ENCODE results near the gene SRP54.
A peak's percentile ranks its signal among the peaks of the same experiment; 100 is the strongest.
"Not testable (repeated sequence)": the region's sequence is repeated elsewhere in the genome, so short reads cannot be mapped to it uniquely, and the experiment has no call there.

The SRP54 gene

GRCh38 chr14:34983148-34983760 lies 462 bp downstream of the SRP54 start:
- DNase-seq (ENCODE audit: low read depth in 3 of 3): peak in 1 of 3 experiments; percentile 3

DNA sequence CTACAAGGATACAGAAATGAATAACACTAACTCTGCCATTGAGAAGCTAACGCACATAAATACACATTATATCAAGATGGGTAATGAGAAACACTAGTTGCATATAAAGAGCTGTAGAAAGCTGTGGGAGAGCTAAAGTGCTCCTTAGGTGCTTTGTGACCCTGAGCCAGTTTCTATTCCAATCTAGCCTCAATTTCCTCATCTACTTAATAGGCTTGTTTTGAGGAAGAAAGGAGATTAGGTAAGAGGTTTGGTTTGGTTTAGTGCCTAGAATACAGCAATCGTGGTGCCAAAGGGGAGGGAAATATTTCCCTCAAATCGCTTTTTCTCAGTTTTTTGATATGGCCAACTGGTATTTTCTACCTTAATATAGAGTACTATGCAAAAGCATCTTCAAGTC lies 994 bp downstream of the SRP54 start:
- no peak for DNase-seq (ENCODE audit: low read depth in 3 of 3)

- DNase-seq (ENCODE audit: low read depth in 3 of 3): no peak
Measured at GRCh38 chr14:34985740-34986139, 2.9 kb downstream of the SRP54 start.

- DNase-seq (ENCODE audit: low read depth in 3 of 3): no peak
Measured at GRCh38 chr14:34987180-34987579, 4.4 kb downstream of the SRP54 start.

DNA sequence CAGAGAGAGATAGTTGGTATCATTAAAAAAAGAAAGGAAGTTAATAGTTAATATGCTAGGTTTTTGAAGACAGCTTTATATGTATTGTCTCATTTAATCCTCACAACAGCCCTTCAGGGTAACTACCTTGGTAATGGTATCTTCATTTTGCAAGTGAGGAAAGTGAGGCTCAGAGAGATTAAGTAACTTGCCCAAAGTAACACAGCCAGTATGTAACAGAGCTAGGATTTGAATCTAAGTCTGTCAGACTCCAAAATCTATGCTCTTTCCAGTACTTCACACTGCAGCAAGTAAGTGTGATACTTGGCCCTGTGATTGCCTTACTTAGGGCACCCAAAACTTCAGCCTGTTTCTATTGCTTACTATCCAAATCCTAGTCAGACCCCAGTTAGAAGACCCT lies 7.0 kb downstream of the SRP54 start:
- no peak for DNase-seq (ENCODE audit: low read depth in 3 of 3)

DNA sequence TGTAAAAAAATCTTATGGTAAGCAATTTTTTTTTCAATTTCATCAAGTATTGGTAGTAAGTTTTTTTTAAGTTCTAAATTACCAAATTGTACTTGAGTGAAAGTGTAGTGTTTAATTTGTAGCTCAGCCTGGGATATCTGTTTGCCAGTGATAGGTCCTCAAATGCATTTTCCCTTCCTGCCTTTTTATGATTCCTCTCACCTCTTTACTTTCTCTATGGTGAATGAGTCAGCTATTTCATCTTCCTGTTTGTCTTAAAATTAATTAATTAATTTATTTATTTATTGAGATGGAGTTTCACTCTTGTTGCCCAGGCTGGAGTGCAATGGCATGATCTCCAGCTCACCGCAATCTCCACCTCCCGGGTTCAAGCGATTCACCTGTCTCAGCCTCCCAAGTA lies 10.6 kb downstream of the SRP54 start:
- no peak for DNase-seq (ENCODE audit: low read depth in 3 of 3)

DNA sequence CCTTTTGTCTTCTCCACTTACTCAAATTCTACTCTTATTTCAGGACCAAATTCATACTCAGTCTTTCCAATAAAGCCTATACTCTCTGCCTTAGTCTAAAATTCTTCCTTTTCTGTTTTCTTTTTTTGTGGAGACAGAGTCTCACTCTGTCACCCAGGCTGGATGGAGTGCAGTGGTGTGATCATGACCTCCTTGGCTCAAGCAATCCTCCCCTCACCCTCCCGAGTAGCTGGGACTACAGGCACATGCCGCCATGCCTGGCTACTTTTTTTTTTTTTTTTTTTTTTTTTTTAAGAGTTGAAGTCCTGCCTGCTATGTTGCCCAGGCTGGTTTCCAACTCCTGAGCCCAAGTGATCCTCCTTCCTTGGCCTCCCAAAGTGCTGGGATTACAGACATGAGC lies 11.9 kb downstream of the SRP54 start:
- DNase-seq (ENCODE audit: low read depth in 3 of 3): no peak

GRCh38 chr14:34997762-34998161 lies 15.0 kb downstream of the SRP54 start:
- DNase-seq (ENCODE audit: low read depth in 3 of 3): no peak

- DNase-seq (ENCODE audit: low read depth in 3 of 3): no peak
Measured at GRCh38 chr14:34999500-34999899, 16.7 kb downstream of the SRP54 start.

DNA sequence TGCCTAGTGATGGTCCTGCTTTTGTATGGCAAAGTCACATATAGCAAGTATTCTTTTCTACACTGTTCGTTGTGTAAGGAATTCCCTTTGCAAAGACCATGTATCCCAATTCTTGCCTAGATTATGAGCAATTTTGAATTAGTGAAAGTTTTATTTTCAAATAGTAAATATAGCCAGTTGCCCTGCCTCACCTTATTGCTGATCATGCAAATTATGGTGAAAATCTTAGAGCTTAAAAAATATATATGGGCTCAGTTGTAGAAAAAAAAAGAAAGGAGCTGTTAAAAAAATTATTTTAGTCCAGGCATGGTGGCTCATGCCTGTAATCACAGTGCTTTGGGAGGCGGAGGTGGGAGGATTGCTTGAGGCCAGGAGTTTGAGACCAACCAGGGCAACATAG lies 18.8 kb downstream of the SRP54 start:
- no peak for DNase-seq (ENCODE audit: low read depth in 3 of 3)

DNA sequence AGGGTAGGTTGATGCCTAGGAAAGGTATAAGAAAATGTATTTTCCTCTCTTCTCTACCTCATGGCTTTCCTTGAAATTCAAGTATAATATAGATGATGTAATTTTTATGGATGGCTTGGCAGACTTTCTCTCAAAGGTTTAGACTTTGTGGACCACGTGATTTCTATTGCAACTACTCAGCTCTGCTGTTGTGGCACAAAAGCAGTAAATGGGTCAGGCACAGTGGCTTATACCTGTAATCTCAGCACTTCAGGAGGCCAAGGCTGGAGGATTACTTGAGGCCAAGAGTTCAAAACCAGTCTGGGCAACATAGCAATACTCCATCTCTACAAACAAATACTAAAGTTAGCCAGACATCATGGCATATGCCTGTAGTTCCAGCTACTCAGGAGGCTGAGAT lies 22.0 kb downstream of the SRP54 start:
- no peak for DNase-seq (ENCODE audit: low read depth in 3 of 3)

GRCh38 chr14:35016568-35016967 lies 33.8 kb downstream of the SRP54 start:
- DNase-seq (ENCODE audit: low read depth in 3 of 3): no peak

DNA sequence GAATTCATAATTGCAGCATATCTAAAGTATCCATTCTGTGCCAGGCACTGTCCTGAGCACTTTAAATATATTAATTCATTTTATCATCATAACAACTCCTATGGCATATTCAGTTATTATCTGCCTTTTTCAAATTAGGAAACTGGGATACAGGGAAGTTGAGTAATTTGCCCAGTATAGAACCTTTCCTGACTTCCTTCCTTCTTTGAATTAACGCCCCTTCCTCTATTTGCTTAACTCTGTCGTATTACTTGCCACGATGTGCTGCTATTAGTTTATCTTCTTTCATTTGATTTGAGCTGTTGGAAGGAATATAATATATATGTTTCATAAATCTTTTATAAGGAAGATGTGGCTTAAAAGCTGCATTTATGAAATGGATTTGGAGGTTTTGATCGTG lies 37.9 kb downstream of the SRP54 start:
- DNase-seq (ENCODE audit: low read depth in 3 of 3): no peak

- DNase-seq (ENCODE audit: low read depth in 3 of 3): no peak
Measured at GRCh38 chr14:35028435-35028834, 45.6 kb downstream of the SRP54 start.

DNA sequence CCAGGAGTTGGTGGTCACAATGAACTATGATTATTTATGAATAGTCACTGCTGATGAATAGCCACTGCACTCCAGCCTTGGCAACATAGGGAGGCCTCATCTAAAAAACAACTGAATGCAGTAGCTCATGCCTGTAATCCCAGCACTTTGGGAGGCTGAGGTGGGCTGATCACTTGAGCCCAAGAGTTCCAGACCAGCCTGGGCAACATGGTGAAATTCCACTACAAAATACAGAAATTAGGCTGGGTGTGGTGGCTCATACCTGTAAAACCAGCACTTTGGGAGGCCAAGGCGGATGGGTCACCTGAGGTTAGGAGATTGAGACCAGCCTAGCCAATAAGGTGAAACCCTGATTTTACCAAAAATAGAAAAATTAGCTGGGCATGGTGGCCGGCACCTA lies 49.8 kb downstream of the SRP54 start:
- no peak for DNase-seq (ENCODE audit: low read depth in 3 of 3)

DNA sequence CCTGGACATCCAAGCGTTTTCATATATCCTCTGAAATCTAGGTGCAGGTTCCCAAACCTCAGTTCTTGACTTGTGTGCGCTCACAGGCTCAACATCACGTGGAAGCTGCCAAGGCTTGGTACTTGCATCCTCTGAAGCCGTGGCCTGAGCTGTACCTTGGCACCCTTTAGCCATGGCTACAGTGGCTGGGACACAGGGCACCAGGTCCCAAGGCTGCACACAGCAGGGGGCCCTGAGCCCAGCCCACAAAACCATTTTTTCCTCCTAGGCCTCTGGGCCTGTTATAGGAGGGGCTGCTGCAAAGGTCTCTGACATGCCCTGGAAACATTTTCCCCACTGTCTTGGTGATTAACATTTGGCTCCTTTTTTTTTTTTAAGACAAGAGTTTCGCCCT lies 51.6 kb downstream of the SRP54 start:
- no peak for DNase-seq (ENCODE audit: low read depth in 3 of 3)

DNA sequence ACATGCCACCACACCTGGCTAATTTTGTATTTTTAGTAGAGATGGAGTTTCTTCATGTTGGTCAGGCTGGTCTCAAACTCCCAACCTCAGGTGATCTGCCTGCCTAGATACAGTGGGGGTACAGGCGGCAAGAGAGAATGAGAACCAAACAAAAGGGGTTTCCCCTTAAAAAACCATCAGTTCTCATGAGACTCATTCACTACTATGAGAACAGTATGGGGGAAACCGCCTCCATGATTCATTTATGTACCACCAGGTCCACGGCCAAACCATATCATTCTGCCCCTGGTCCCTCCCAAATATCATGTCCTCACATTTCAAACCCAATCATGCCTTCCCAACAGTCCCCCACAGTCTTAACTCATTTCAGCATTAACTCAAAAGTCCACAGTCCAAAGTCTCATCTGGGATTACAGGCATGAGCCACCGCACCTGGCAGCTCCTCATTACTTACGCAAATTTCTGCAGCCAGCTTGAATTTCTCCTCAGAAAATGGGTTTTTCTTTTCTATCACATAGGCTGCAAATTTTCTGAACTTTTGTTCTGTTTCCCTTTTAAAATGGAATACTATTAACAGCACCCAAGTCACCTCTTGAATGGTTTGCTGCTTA lies 52.3 kb downstream of the SRP54 start:
- DNase-seq (ENCODE audit: low read depth in 3 of 3): not testable (repeated sequence)

DNA sequence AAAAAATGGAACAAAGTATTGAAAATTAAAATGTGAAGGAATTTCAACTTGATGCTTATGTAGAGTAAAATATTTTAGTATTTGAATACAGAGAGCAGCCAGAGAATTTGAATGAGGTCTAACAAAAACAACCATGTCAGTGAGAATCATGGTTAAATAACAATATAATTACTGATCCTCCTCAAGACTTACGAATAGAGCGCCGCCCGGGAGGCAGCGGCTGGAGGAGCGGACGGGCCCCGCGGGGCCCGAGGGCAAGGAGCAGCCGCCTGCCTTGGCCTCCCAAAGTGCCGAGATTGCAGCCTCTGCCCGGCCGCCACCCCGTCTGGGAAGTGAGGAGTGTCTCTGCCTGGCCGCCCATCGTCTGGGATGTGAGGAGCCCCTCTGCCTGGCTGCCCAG lies 55.5 kb downstream of the SRP54 start:
- not testable (repeated sequence) for DNase-seq (ENCODE audit: low read depth in 3 of 3)

- no peak for DNase-seq (ENCODE audit: low read depth in 3 of 3)
Measured at GRCh38 chr14:35042632-35043031, 59.8 kb downstream of the SRP54 start.

GRCh38 chr14:35043046-35043445 lies 60.3 kb downstream of the SRP54 start:
- no peak for DNase-seq (ENCODE audit: low read depth in 3 of 3)

GRCh38 chr14:35044939-35045797 lies 62.4 kb downstream of the SRP54 start:
- DNase-seq (ENCODE audit: low read depth in 3 of 3): no peak

DNA sequence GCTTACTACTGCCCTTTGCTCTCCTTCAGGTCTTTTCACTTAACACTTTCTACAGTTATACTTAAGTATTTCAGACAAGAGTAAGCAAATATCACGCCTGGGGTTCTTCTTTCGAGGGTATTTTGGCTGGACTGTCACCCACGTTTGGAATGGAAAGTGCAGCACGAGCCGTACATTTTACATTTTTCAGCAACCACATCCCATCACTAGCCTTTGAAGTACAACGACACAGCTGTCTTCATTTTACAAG lies 62.9 kb downstream of the SRP54 start:
- DNase-seq (ENCODE audit: low read depth in 3 of 3): no peak

- peak; percentile 95 to 96 (median 95) for DNase-seq (ENCODE audit: low read depth in 3 of 3)
Measured at GRCh38 chr14:35046048-35046750, 63.4 kb downstream of the SRP54 start, which contains the start of gene FAM177A1. TSS of gene FAM177A1 (plus strand) at chr14:35046272. CDS start at chr14:35046464, 192 bp downstream.

Measured in stimulated activated CD4-positive, alpha-beta T cell treated with anti-CD3 and anti-CD28 coated beads, TNF-alpha, amount 100 ng/mL, for 4 hours (primary cell).